ENCODE data around the gene FLYWCH1. TPM values are rescaled to one million over a fixed set of nuclear protein-coding genes. Genes with fewer than 3 reads are reported as not detected.

FLYWCH1 gene
- total and polyA plus RNA-seq, 2 donors (not counting 3 experiments of a cell fraction or from before 2014, with no cell fraction given), result 32.0 to 51.2 TPM

- peaks cover 0 to 8% of the 10 kb centered on the region in 2 experiments for H3K36me3 ChIP-seq (ENCODE audit: control insufficient read depth in 2 of 2, extremely low read depth in 1 of 2, insufficient read depth in 2 of 2, low read length in 2 of 2)
- H3K27me3 ChIP-seq (ENCODE audit: control insufficient read depth in 2 of 2, insufficient read depth in 2 of 2, low read length in 2 of 2), result no peaks in the 10 kb centered on the region
- CTCF ChIA-PET, result no interaction called here
- H3K9me3 ChIP-seq (replicated peaks; ENCODE audit: control insufficient read depth, insufficient read depth, low read length), result no peaks in the 10 kb centered on the region
- DNase-seq (ENCODE audit: low read depth, low spot score) (no peak), FAIRE-seq (no peak)
- BruUV-seq (replicated peaks), result no TSS peak
- H3K27ac ChIP-seq (ENCODE audit: insufficient read depth, low read depth, low read length), result no peak overlapping the region
- H3K9ac ChIP-seq (replicated peaks; ENCODE audit: extremely low read depth, insufficient read depth, low read length), result no peak overlapping the region
- no peak overlapping the region for H3K4me2 ChIP-seq (ENCODE audit: insufficient read depth, low read length)
- H3K4me1 ChIP-seq (ENCODE audit: control insufficient read depth, extremely low read depth, insufficient read depth, low read length), result no peaks in the 10 kb centered on the region
- H2AFZ ChIP-seq (ENCODE audit: low read depth, low read length), result no peak overlapping the region
- no peaks in the 10 kb centered on the region for H4K20me1 ChIP-seq (replicated peaks; ENCODE audit: control insufficient read depth, extremely low read depth, insufficient read depth, low read length)
- no peaks in the 10 kb centered on the region for H3K9me1 ChIP-seq (replicated peaks; ENCODE audit: control insufficient read depth, extremely low read depth, insufficient read depth, low read length)
- no peaks in the 10 kb centered on the region for H3K79me2 ChIP-seq (ENCODE audit: control insufficient read depth, insufficient read depth, low read length)
- intact Hi-C loops (cut with micrococcal nuclease) (no loop called here), dilution Hi-C loops (cut with MboI; ENCODE audit: extremely low pct_ligation_motif_present, low sequenced_read_pairs) (no loop called here)
- POLR2A ChIA-PET, result no interaction called here
- TF ChIP-seq EZH2 (IDR thresholded peaks at IDR 0.05; ENCODE audit: borderline replicate concordance, low read depth, low read length, severe bottlenecking) (no peak), FOS (IDR thresholded peaks at IDR 0.05; ENCODE audit: borderline replicate concordance, insufficient read depth, low read length) (no peak), POLR2AphosphoS5 (IDR thresholded peaks at IDR 0.05; ENCODE audit: insufficient read depth, low read depth, low read length) (no peak), MYC (IDR thresholded peaks at IDR 0.05; ENCODE audit: low read depth, low read length) (no peak)
- H3K4me3 ChIP-seq (replicated peaks in 1 of 3; ENCODE audit: insufficient read depth in 1 of 3, low read depth in 1 of 3, low read length in 3 of 3), result no peak overlapping the region
Measured at GRCh38 chr16:2896480-2897010, 15.2 kb upstream of the FLYWCH1 start.

DNA sequence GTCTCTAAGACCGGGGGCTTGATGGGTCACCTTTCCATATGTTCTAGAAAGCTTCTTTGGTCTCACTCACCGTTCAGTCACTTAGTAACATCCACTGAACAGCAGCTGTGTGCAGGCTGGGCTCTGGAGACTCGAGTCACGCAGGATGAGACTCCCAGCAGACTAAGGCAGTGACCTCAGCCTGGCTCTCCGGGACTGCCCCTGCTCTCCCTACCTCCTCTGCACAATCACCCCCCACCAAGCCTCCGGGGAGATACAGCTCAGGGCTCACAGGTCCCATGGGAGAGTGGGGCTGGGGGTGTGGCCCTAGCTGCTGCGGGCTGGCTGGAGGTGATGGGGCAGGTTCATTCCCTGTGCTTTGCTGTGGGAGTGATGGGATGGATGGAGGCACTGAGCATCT, 14.6 kb upstream of the FLYWCH1 start:
- dilution Hi-C loops (cut with MboI; ENCODE audit: extremely low pct_ligation_motif_present, low sequenced_read_pairs), result no loop called here
- POLR2A ChIA-PET, result no interaction called here
- no TSS peak for BruUV-seq (replicated peaks)

More for the DNA sequence above, 14.6 kb upstream of the FLYWCH1 start:
- no peaks in the 10 kb centered on the region for H4K20me1 ChIP-seq (replicated peaks; ENCODE audit: control insufficient read depth, extremely low read depth, insufficient read depth, low read length)
- no peak overlapping the region for H2AFZ ChIP-seq (ENCODE audit: low read depth, low read length)
- CTCF ChIA-PET, result interaction anchor here (0.6 kb wide), 1 partner anchor 13 kb away, joined by 3 read pairs; no protein-coding TSS in a partner anchor
- H3K4me3 ChIP-seq (replicated peaks in 1 of 3; ENCODE audit: insufficient read depth in 1 of 3, low read depth in 1 of 3, low read length in 3 of 3), result no peak overlapping the region
- peaks cover 0 to 8% of the 10 kb centered on the region in 2 experiments for H3K36me3 ChIP-seq (ENCODE audit: control insufficient read depth in 2 of 2, extremely low read depth in 1 of 2, insufficient read depth in 2 of 2, low read length in 2 of 2)
- no peaks in the 10 kb centered on the region for H3K27me3 ChIP-seq (ENCODE audit: control insufficient read depth in 2 of 2, insufficient read depth in 2 of 2, low read length in 2 of 2)
- H3K4me1 ChIP-seq (ENCODE audit: control insufficient read depth, extremely low read depth, insufficient read depth, low read length), result no peaks in the 10 kb centered on the region
- no peak for DNase-seq (ENCODE audit: low read depth, low spot score)
- H3K4me2 ChIP-seq (ENCODE audit: insufficient read depth, low read length), result no peak overlapping the region
- H3K9me3 ChIP-seq (replicated peaks; ENCODE audit: control insufficient read depth, insufficient read depth, low read length), result no peaks in the 10 kb centered on the region
- no peaks in the 10 kb centered on the region for H3K79me2 ChIP-seq (ENCODE audit: control insufficient read depth, insufficient read depth, low read length)
- TF ChIP-seq FOS (IDR thresholded peaks at IDR 0.05; ENCODE audit: borderline replicate concordance, insufficient read depth, low read length), result no peak
- no peak for TF ChIP-seq MAX (IDR thresholded peaks at IDR 0.05; ENCODE audit: insufficient read depth, insufficient read length)
- no peak for TF ChIP-seq POLR2A (IDR thresholded peaks at IDR 0.05; ENCODE audit: low read depth, low read length)
- TF ChIP-seq JUN (IDR thresholded peaks at IDR 0.05; ENCODE audit: borderline replicate concordance, insufficient read depth, insufficient read length, low read depth), result no peak
- TF ChIP-seq POLR2AphosphoS5 (IDR thresholded peaks at IDR 0.05; ENCODE audit: insufficient read depth, low read depth, low read length), result no peak
- no peak for TF ChIP-seq GATA2 (IDR thresholded peaks at IDR 0.05; ENCODE audit: insufficient read depth, insufficient read length, low read depth, low read length)
- TF ChIP-seq, protein P1, sequence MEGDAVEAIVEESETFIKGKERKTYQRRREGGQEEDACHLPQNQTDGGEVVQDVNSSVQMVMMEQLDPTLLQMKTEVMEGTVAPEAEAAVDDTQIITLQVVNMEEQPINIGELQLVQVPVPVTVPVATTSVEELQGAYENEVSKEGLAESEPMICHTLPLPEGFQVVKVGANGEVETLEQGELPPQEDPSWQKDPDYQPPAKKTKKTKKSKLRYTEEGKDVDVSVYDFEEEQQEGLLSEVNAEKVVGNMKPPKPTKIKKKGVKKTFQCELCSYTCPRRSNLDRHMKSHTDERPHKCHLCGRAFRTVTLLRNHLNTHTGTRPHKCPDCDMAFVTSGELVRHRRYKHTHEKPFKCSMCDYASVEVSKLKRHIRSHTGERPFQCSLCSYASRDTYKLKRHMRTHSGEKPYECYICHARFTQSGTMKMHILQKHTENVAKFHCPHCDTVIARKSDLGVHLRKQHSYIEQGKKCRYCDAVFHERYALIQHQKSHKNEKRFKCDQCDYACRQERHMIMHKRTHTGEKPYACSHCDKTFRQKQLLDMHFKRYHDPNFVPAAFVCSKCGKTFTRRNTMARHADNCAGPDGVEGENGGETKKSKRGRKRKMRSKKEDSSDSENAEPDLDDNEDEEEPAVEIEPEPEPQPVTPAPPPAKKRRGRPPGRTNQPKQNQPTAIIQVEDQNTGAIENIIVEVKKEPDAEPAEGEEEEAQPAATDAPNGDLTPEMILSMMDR (IDR thresholded peaks at IDR 0.05; ENCODE audit: extremely low read depth in 1 of 2, insufficient read depth in 1 of 2, low read depth in 1 of 2, low read length in 2 of 2), result no peak
- TF ChIP-seq EZH2 (IDR thresholded peaks at IDR 0.05; ENCODE audit: borderline replicate concordance, low read depth, low read length, severe bottlenecking), result no peak
- TF ChIP-seq MYC (IDR thresholded peaks at IDR 0.05; ENCODE audit: low read depth, low read length), result no peak
- H3K27ac ChIP-seq (ENCODE audit: insufficient read depth, low read depth, low read length), result no peak overlapping the region
- intact Hi-C loops (cut with micrococcal nuclease), result no loop called here
- no peak overlapping the region for H3K9ac ChIP-seq (replicated peaks; ENCODE audit: extremely low read depth, insufficient read depth, low read length)
- no peaks in the 10 kb centered on the region for H3K9me1 ChIP-seq (replicated peaks; ENCODE audit: control insufficient read depth, extremely low read depth, insufficient read depth, low read length)
- no peak for FAIRE-seq

Measured in endothelial cell of umbilical vein (primary cell).